HepG2 (cell line): ENCODE data around the gene NMNAT3.

Source experiments
- CTCF ChIP-seq: sonication (generic); formaldehyde crosslinking; IDR thresholded peaks from 2 replicates; pipeline ENCODE4 v1.5.0; 2020; ENCODE audit warnings: mild to moderate bottlenecking, missing genetic modification reagents, moderate library complexity
- TBL1XR1 ChIP-seq: fragments of 150-350 bp; IDR thresholded peaks from 2 replicates; pipeline ENCODE4 v1.6.1; 2014; ENCODE audit warnings: borderline replicate concordance, low read length; ENCODE audit not compliant: partially characterized antibody
- USF2 ChIP-seq, 2 experiments: sonication (generic) in 1 of 2; formaldehyde crosslinking in 1 of 2; IDR thresholded peaks; 2 replicates each; pipeline versions ENCODE4 v1.5.1 to v1.6.1; 2011 to 2020; ENCODE audit warnings: borderline replicate concordance in 1 of 2, low read depth in 1 of 2, low read length in 1 of 2, mild to moderate bottlenecking in 1 of 2, missing genetic modification reagents in 1 of 2, moderate library complexity in 1 of 2
- ZNF605 ChIP-seq: sonication (generic); formaldehyde crosslinking; IDR thresholded peaks from 2 replicates; pipeline ENCODE4 v1.8.0; 2022; ENCODE audit warnings: mild to moderate bottlenecking, missing genetic modification reagents

- no peak for TF ChIP-seq TBL1XR1
- TF ChIP-seq USF2 (IDR thresholded peaks at IDR 0.05; ENCODE audit: low read depth, low read length), result no peak
- no peak for TF ChIP-seq USF2 (CRISPR knock-in tag; IDR thresholded peaks at IDR 0.05; ENCODE audit: borderline replicate concordance)
- TF ChIP-seq CTCF, result no peak
- TF ChIP-seq ZNF605 (CRISPR knock-in tag), result no peak
Measured at GRCh38 chr3:139619484-139619883, 58.3 kb downstream of the NMNAT3 start.
